ENCODE measurements around the gene SULT1A2. TPM values are rescaled to one million over a fixed set of nuclear protein-coding genes. Genes with fewer than 3 reads are reported as not detected.
"Not testable (repeated sequence)": the region's sequence is repeated elsewhere in the genome, so short reads cannot be mapped to it uniquely, and the experiment has no call there.

The SULT1A2 gene
- total RNA-seq, 1 donor from 2014 or later = 1.1 TPM

DNA sequence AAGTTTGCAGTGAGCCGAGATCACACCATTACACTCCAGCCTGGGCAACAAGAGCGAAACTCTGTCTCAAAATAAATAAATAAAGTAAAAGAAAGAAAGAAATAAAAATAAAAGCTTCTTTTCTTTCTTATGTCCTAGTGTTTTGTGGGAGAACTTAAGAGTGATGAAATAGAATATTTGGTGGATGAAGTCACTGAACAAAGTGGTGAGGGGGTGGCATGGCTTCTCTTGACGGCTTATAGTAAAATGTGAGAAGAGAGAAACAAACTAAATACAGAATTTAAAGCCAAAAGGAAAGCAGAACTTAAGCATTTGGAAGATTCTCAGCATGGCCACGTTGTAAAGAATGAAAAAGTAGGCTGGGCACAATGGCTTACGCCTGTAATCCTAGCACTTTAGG, 27.8 kb downstream of the SULT1A2 start:
- ATAC-seq = no peak
- intact Hi-C loops (cut with micrococcal nuclease) = no loop called here

DNA sequence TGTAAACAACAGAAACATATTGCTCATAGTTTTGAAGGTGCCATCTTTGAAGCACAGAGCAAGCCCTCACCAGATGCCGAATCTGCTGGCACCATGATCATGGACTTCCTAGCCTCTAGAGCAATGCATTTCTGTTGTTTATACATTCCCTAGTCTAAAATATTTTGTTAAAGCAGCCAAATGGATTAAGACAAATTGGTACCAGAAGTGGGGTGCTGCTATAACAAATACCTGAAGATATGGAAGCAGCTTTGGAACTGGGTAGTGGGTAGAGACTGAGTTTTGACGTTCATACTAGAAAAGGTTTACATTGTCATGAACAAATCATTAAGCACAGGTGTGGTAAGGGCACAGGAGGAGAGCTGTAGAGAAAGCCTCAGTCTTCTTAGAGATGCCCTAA, 29.6 kb downstream of the SULT1A2 start:
- intact Hi-C loops (cut with micrococcal nuclease) = no loop called here
- ATAC-seq (no peak), DNase-seq (no peak)

More for the DNA sequence above, 27.8 kb downstream of the SULT1A2 start:
- DNase-seq = no peak

DNA sequence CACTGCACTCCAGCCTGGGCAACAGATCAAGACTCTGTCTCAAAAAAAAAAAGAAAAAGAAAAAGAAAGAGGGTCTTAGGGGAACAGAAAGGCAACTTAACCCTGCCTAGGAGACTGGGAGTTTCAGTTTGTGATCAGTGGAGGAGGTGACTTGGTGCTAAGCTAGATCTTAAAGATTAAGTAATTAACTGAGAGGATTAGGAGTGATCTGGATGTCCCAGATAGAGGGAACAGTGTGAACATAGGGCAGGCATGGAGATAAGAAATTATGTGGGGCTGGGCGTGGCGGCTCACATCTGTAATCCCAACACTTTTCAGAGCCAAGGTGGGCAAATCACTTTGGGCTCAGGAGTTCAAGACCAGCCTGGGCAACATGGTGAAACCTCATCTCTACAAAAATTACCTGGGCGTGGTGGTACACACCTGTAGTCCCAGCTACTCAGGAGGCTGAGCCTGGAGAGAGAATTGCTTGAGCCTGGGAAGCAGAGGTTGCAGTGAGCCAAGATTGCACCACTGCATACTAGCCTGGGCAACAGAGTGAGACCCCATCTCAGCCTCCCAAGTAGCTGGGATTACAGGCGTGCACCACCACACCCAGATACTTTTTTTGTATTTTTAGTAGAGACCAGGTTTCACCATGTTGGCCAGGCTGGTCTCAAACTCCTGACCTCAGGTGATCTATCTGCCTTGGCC, 30.5 kb downstream of the SULT1A2 start:
- DNase-seq; intact Hi-C loops (cut with micrococcal nuclease); ATAC-seq: not testable (repeated sequence)

DNA sequence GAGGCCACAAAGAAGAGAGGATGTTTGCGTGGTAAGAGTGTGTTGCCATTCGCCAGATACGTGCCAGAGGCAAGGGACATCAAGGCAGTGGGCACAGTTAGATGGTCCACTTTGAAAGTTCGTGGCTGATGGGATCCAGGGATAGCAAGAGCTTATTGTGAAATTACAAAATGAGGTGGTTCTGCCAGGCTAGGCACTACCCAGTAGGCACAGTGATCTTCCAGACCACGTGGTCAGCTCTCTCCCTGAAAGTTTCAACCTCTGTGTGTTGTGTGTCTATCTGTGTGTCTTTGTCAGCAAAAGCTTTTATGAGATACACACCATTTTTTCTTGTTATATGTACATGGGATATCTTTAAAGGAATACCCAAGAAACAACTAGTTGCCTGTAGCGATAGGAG, 33.6 kb downstream of the SULT1A2 start:
- ATAC-seq (no peak), DNase-seq (no peak)
- intact Hi-C loops (cut with micrococcal nuclease) = no loop called here

DNA sequence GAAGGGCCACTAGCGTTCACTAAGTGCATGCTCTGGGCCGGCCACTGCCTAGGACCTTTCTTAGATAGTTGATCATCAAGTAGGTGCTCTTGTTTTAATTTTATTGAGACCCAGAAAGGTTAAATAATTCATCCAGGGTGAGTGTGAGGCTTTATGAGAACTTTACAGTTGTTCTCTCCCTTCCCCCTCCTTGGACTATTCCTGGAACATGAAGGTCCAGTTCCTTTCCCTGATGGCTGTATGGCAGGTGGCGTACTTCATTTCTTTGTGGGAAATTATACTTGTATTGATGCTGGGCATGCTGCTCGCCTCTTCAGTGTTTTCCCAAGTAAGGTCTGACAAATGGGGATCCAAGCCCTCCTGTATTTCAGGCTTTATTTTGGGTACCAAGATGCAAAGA, 34.7 kb downstream of the SULT1A2 start:
- intact Hi-C loops (cut with micrococcal nuclease) = no loop called here
- ATAC-seq = no peak
- DNase-seq = no peak

DNA sequence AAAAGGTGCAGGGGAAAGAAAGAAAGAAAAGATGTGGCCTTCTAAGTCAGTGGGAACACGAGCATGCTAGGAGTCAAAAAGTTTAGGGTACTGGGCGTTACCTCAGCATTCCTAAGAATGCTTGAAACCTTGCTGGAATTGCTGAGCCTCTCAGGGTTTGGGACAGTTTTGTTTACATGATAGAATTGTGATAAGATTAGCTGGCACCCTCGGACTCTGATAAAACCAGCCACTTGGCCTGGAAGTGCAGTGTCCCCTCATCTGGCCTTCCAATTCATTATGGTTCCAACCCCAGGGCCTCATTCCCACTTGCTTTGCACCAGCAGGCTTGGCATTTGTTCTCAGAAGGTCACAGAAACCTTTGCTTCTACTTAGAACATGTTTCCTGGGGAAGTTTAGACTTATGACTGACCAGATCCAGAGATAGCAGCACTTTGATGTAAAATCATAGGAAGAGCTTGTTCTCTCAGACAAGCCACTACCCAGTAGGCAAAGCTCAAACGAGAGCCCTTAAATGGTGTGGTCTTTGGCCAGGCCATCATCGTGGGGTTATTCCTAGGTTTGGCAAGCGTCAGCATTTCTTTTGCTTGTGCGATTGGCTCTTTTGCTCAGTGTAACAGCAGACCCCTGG, 35.2 kb downstream of the SULT1A2 start:
- intact Hi-C loops (cut with micrococcal nuclease) = no loop called here
- no peak for ATAC-seq
- no peak for DNase-seq

DNA sequence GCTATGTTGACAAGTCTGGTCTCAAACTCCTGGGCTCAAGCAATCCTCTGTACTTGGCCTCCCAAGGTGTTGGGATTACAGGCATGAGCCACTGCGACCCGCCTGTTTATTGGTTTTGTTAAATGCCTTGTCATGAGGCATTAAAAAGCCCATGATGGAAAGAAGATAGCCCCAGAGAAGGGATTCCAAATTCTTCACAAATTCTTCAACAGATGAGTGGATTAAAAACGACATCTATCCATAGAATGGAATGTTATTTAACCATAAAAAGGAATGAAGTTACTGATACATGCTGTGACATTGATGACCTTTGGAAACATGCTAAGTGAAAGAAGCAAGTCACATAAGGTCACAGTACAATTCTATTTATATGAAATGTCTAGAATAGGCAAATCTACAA, 38.4 kb downstream of the SULT1A2 start:
- DNase-seq (no peak), ATAC-seq (no peak)
- intact Hi-C loops (cut with micrococcal nuclease) = loop anchor here (10.0 kb wide), 1 partner anchor 64 kb away; the partner anchor contains the start of genes APOBR and CLN3

DNA sequence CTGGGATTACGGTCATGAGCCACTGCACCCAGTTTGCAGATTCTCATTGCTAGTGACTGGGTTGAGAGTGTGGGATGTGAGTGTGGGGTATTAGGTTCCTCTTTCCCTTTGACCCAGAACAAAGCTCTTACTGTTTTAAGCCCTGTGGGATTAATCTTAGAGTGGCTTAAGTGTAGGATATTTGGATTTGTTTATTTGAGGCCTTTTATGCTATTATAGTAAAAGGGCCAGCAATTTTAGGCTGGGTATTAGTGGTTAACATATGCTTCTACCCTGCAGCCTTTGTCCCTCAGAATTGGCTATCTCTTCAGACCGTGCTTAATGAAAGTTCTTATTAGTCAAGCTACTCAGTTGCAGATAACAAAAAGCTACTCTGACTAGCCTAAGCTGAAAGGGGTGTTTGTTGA, 39.9 kb downstream of the SULT1A2 start:
- intact Hi-C loops (cut with micrococcal nuclease) = loop anchor here (10.0 kb wide), 1 partner anchor 62 kb away; the partner anchor contains the start of genes APOBR and CLN3

DNA sequence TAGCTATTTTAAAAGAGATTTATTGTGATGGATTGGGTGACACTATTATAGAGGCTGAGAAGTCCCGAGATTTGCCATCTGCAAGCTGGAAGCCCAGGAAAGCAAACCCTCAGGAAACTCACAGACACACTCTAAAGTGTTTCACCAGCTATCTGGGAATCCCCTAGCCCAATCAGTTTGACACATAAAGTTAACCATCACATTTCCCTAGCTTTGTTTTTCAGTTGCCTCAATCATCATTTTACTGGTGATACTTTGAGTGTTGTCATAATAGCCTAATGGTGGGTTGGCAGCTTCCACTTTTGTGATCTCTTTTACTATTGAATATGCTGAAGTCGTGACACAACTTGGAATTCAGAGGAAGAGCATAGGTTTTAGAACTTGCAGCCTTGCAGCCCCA, 41.3 kb downstream of the SULT1A2 start:
- intact Hi-C loops (cut with micrococcal nuclease) = loop anchor here (10.0 kb wide), 1 partner anchor 61 kb away; the partner anchor contains the start of genes APOBR and CLN3
- ATAC-seq = no peak

More for the DNA sequence above, 39.9 kb downstream of the SULT1A2 start:
- no peak for DNase-seq
- ATAC-seq = no peak

DNA sequence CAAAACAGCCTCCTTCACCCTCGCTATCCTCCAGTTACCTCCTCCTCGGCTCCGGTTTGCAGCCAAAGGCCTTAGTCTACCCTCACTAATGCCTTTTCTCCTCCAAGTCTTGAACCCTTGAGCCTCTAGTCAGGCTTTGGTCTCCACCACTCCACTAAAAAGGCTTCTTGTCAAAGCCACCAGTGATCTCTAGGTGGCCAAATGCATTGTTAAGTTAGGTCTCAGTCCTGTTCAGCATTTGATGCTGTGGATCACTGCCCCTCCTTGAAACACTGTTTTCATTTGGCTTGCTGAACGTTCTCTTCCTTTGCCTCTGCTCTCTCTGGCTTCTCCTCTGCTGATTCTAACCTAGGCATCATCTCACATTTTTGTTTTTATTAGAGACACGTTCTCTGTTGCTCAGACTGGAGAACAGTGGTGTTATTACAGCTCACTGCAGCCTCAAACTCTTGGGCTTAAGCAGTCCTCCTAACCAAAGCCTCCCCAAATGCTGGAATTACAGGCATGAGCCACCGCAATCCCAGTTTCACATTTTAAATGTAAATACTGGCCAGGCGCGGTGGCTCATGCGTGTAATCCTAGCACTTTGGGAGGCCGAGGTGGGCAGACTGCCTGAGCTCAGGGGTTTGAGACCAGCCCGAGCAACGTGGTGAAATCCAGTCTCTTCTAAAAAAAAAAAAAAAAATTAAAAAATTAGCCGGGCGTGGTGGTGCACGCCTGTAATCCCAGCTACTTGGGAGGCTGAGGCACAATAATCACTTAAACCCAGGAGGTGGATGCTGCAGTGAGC, 42.0 kb downstream of the SULT1A2 start:
- DNase-seq (no peak), ATAC-seq (no peak)
- intact Hi-C loops (cut with micrococcal nuclease) = loop anchor here (10.0 kb wide), 1 partner anchor 60 kb away; the partner anchor contains the start of genes APOBR and CLN3

More for the DNA sequence above, 41.3 kb downstream of the SULT1A2 start:
- DNase-seq = no peak

DNA sequence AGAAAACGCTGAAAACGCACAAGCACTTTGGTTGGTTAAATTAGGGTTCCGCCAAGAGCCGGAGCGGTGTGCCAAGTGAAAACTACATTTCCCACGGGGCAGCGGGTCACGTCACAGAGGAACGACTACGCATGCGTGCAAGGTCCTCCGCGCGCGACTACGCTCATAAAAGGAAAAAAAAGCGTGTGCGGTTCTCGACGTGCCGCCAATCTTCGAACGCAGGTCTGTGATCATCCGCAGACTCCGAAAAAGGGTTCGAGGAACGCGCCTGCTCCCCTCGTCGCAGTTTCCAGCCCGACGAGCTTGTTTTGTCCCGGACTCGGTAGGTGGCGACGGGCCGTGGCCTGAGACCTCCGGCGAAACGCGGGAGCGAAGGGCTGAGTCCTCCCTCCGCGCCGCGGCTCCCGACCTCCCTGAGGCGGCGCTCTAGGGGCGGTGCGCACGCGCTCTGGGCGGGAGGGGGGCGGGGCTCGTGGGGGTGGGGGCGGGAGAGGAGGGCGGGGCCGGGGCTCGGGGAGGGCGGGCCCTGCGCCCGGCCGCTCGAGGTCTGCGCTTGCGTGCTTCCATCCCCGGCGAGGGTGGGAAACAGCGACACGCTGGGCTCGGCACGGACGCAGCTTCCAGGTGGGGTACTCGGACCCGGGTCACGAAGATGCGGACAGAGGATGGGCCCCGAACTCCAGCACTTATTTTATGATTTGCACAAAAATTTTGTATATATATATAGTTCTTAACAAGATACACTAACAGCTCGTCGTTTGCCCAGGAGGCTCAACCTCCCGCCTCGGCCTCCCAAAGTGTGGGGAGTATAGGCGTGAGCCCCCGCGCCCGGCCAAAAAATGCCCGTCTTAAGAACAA, 42.8 kb downstream of the SULT1A2 start, which contains the start of gene SGF29:
SGF29 (plus strand) TSS at position 145 of the 858 bp plus-strand sequence. CDS start 27,150 bp downstream, outside the sequence.
- peak; percentile 95 for DNase-seq
- intact Hi-C loops (cut with micrococcal nuclease) = loop anchor here (10.0 kb wide), 1 partner anchor 59 kb away; the partner anchor contains the start of genes APOBR and CLN3
- ATAC-seq = peak; percentile 97

DNA sequence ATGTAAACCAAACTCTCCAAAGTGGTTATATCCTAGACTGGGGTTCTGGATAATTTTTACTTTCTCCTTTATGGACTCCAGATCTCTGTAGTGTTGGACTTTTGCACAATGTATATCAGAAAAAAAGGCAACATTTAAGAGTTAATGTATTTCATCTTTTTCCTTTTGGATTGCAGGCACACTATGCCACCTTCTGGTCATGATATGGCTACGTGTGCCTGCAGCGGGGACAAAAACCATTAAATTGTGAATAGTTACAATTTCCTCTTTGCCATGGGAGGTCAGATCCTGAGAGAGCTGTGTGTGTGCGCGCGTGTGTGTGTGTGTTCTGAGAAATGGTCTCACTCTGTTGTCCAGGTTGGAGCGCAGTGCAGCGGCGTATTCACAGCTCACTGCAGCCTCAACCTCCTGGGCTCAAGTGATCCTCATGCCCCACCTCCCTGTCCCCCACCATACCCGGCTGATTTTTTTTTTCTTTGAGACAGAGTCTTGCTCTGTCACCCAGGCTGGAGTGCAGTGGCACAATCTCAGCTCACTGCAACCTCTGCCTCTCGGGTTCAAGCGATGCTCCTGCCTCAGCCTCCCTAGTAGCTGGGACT, 47.5 kb downstream of the SULT1A2 start:
- DNase-seq (no peak), ATAC-seq (no peak)
- intact Hi-C loops (cut with micrococcal nuclease) = no loop called here

DNA sequence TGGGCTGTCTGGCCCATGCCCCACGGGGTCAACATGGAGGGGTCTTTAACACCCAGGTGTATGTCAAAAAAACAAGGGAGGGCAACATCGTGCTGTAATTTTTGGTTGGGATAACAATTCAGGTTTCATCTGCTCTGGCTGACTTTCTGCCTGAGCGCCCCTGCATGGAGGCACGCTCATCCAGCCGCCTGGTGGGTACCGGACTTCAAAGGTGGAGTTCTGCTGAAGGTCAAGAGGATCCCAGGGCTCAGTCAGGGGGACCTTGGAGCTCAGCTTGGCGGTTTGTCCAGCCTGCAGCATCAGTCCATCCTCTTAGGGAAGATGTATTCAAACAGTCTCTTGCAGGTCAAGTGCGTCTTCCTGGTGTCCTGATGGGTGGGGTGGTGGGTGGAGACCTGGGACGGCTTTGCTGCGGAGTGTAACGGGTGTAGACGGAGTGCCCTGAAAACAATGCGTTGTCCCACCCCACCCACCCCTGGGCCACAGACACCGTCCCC, 48.5 kb downstream of the SULT1A2 start:
- no peak for DNase-seq
- no peak for ATAC-seq
- intact Hi-C loops (cut with micrococcal nuclease) = no loop called here

DNA sequence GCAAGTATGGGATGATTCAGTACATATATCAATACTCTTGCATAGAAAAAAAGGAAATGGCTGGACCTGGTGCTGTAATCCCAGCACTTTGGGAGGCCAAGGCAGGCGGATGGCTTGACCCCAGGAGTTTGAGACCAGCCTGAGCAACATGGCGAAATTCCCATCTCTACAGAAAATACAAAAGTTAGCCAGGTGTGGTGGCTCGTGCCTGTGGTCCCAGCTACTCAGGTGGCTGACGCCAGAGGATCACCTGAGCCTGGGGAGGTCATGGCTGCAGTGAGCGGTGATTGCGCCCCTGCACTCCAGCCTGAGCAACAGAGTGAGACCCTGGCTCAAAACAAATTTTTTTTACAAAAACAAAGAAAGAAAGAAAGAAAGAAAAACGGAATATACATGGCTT, 50.2 kb downstream of the SULT1A2 start:
- DNase-seq (no peak), ATAC-seq (no peak)
- intact Hi-C loops (cut with micrococcal nuclease) = no loop called here

DNA sequence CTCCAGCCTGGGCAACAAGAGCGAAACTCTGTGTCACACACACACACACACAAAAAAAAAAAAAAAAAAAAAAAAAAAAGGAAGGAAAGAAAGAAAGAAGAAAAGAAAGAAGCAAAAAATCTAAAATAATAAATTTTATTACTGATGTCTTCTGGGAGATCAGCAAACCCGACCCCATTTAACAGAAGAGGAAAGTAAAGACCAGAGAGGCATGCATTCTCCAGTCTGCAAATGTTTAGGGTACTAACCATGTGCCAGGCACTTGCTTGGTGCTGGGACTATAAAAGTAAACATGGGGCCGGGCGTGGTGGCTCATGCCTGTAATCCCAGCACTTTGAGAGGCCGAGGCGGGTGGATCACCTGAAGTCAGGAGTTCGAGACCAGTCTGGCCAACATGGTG, 50.9 kb downstream of the SULT1A2 start:
- ATAC-seq; intact Hi-C loops (cut with micrococcal nuclease); DNase-seq: not testable (repeated sequence)

DNA sequence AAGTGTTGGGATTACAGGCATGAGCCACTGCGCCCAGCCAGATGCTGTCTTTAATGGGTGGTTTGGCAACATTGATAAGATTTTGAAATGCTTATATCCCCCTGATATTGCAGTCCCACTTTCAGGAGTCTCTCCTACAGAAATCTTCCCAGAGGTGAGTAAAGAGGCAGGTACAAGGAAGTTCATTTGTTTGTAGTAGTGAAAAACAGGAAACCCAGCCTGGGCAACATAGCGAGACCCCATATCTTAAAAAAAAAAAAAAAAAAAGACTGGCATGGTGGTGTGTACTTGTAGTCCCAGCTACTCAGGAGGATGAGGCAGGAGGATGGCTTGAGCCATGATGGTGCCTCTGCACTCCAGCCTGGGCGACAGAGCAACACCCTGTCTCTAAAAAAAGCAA, 51.9 kb downstream of the SULT1A2 start:
- DNase-seq = no peak
- no peak for ATAC-seq
- intact Hi-C loops (cut with micrococcal nuclease) = no loop called here

DNA sequence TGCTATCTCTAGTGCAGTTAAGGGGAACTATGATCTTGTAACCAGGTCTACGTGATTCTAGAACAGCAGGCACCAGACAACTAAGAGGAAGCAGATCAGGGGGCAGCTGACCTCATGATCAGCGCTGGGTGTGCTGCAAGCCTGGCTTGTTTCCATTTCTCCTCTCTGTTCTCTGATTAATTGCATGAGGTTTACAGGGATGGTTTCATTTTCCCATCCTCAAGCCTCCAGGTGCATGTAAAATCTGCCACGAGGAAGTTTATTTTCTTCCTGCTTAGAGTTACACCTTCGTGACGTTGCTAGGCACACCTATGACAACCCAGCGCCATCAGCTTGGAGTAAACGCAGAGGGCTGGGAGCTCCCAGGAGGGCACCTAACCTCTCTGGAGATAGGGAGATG, 53.8 kb downstream of the SULT1A2 start:
- no peak for DNase-seq
- ATAC-seq = no peak
- intact Hi-C loops (cut with micrococcal nuclease) = no loop called here

DNA sequence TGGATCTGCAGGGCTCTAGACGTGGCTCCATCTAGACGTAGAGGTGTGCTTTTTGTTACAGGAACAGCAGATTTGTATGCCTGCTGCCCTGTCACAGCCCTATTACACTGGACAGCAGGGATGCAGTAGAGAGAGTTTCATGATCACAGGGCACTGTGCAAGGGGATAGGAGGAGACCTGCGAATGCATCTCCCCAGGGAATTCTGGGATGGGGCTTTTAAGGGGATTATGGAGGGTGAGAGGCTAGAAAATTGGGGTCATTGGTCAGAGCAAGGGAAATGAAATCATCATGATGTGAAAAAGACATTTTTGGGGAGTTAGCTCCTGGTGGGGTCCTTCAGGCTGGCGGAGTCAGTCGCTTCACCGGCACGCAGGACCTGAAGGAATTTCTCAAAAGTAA, 54.2 kb downstream of the SULT1A2 start:
- ATAC-seq (no peak), DNase-seq (no peak)
- intact Hi-C loops (cut with micrococcal nuclease) = no loop called here
